Measurements from ENCODE around the gene PPARA. TPM values are rescaled to one million over a fixed set of nuclear protein-coding genes. Genes with fewer than 3 reads are reported as not detected.
"Not testable (repeated sequence)": the region's sequence is repeated elsewhere in the genome, so short reads cannot be mapped to it uniquely, and the experiment has no call there.

PPARA gene
- total RNA-seq, 3 donors from 2014 or later (not counting 1 experiment from before 2014, with no cell fraction given): 20.1 to 27.8 (median 27.0) TPM

- H3K4me3 ChIP-seq (ENCODE audit: low read length): peak overlapping the region; percentile 28
- ATAC-seq: peak in 2 of 3 donors; percentile 20 to 42
- H3K4me1 Mint-ChIP-seq: peaks cover 0 to 5% of the 10 kb centered on the region in 2 donors
- H3K9me3 Mint-ChIP-seq: no peaks in the 10 kb centered on the region
- H3K27me3 Mint-ChIP-seq (ENCODE audit: low read depth in 2 of 2): no peaks in the 10 kb centered on the region
- H3K36me3 Mint-ChIP-seq: no peaks in the 10 kb centered on the region
- no peaks in the 10 kb centered on the region for H3K36me3 ChIP-seq (ENCODE audit: control insufficient read depth, insufficient read depth, low read length)
- H3K4me3 Mint-ChIP-seq: no peak overlapping the region
- H3K27ac Mint-ChIP-seq: peak overlapping the region in 1 of 2 donors; percentile 51
- H3K27ac ChIP-seq (ENCODE audit: low read length): peak overlapping the region; percentile 49
- TF ChIP-seq CTCF (IDR thresholded peaks at IDR 0.05): no peak
- intact Hi-C loops (cut with micrococcal nuclease): no loop called here
- no peak for DNase-seq
- H3K9me3 ChIP-seq (ENCODE audit: control insufficient read depth, insufficient read depth, low read length): no peaks in the 10 kb centered on the region
- H3K4me1 ChIP-seq (ENCODE audit: control insufficient read depth, insufficient read depth, low read length): peaks cover 17% of the 10 kb centered on the region
- 55% methylated on average over 24 of the region's 26 CpGs for WGBS (ENCODE audit: insufficient coverage)
- H3K27me3 ChIP-seq (ENCODE audit: control insufficient read depth, insufficient read depth, low read length): no peaks in the 10 kb centered on the region
Observed at GRCh38 chr22:46129390-46130041, 20.8 kb upstream of the PPARA start.

- intact Hi-C loops (cut with micrococcal nuclease): no loop called here
- DNase-seq: no peak
- H3K27me3 ChIP-seq (ENCODE audit: control insufficient read depth, insufficient read depth, low read length): no peaks in the 10 kb centered on the region
- no peaks in the 10 kb centered on the region for H3K27me3 Mint-ChIP-seq (ENCODE audit: low read depth in 2 of 2)
- H3K27ac ChIP-seq (ENCODE audit: low read length): no peak overlapping the region
- no peak overlapping the region for H3K27ac Mint-ChIP-seq
- peaks cover 17% of the 10 kb centered on the region for H3K4me1 ChIP-seq (ENCODE audit: control insufficient read depth, insufficient read depth, low read length)
- H3K4me3 ChIP-seq (ENCODE audit: low read length): no peak overlapping the region
- H3K4me3 Mint-ChIP-seq: no peak overlapping the region
- no peak for ATAC-seq
- H3K9me3 ChIP-seq (ENCODE audit: control insufficient read depth, insufficient read depth, low read length): no peaks in the 10 kb centered on the region
- no peaks in the 10 kb centered on the region for H3K9me3 Mint-ChIP-seq
- no peak for TF ChIP-seq CTCF (IDR thresholded peaks at IDR 0.05)
- H3K36me3 ChIP-seq (ENCODE audit: control insufficient read depth, insufficient read depth, low read length): no peaks in the 10 kb centered on the region
- H3K4me1 Mint-ChIP-seq: peaks cover 0 to 5% of the 10 kb centered on the region in 2 donors
- 93% methylated on average over 13 of the region's 13 CpGs for WGBS (ENCODE audit: insufficient coverage)
- H3K36me3 Mint-ChIP-seq: no peaks in the 10 kb centered on the region
Observed at GRCh38 chr22:46131151-46131587, 19.2 kb upstream of the PPARA start.

- peaks cover 17% of the 10 kb centered on the region for H3K4me1 ChIP-seq (ENCODE audit: control insufficient read depth, insufficient read depth, low read length)
- H3K27me3 ChIP-seq (ENCODE audit: control insufficient read depth, insufficient read depth, low read length); H3K4me3 ChIP-seq (ENCODE audit: low read length); H3K36me3 Mint-ChIP-seq; H3K4me1 Mint-ChIP-seq; H3K36me3 ChIP-seq (ENCODE audit: control insufficient read depth, insufficient read depth, low read length); H3K9me3 Mint-ChIP-seq; H3K27me3 Mint-ChIP-seq (ENCODE audit: low read depth in 2 of 2); H3K9me3 ChIP-seq (ENCODE audit: control insufficient read depth, insufficient read depth, low read length); intact Hi-C loops (cut with micrococcal nuclease); DNase-seq; ATAC-seq; H3K27ac Mint-ChIP-seq; H3K4me3 Mint-ChIP-seq; H3K27ac ChIP-seq (ENCODE audit: low read length): not testable (repeated sequence)
- 90% methylated on average over 12 of the region's 12 CpGs for WGBS (ENCODE audit: insufficient coverage)
Observed at GRCh38 chr22:46132193-46132829, 18.0 kb upstream of the PPARA start.

- Mint-ChIP-seq H3K27ac (no peak overlapping the region), H3K4me3 (no peak overlapping the region), H3K36me3 (no peaks in the 10 kb centered on the region), H3K4me1 (peaks cover 0 to 5% of the 10 kb centered on the region in 2 donors), H3K27me3 (ENCODE audit: low read depth in 2 of 2) (no peaks in the 10 kb centered on the region), H3K9me3 (no peaks in the 10 kb centered on the region)
- Histone ChIP-seq H3K27ac (ENCODE audit: low read length) (no peak overlapping the region), H3K4me3 (ENCODE audit: low read length) (no peak overlapping the region), H3K27me3 (ENCODE audit: control insufficient read depth, insufficient read depth, low read length) (no peaks in the 10 kb centered on the region), H3K4me1 (ENCODE audit: control insufficient read depth, insufficient read depth, low read length) (peaks cover 17% of the 10 kb centered on the region), H3K36me3 (ENCODE audit: control insufficient read depth, insufficient read depth, low read length) (no peaks in the 10 kb centered on the region), H3K9me3 (ENCODE audit: control insufficient read depth, insufficient read depth, low read length) (no peaks in the 10 kb centered on the region)
- ATAC-seq (no peak), DNase-seq (no peak)
- intact Hi-C loops (cut with micrococcal nuclease): no loop called here
- no peak for TF ChIP-seq CTCF (IDR thresholded peaks at IDR 0.05)
- 93% methylated on average over 19 of the region's 19 CpGs for WGBS (ENCODE audit: insufficient coverage)
Observed at GRCh38 chr22:46132830-46133587, 17.3 kb upstream of the PPARA start.

Measured in natural killer cell (primary cell).